NOMO-1 treated with dmso at 0.1 percent for 144 hours (cell line): Measurements from ENCODE around the gene ACTL10.
"Not testable (repeated sequence)": the region's sequence is repeated elsewhere in the genome, so short reads cannot be mapped to it uniquely, and the experiment has no call there.

Experiments
- DNase-seq: peaks from one replicate; lab custom pipeline; 2025; ENCODE audit not compliant: unreplicated experiment; lab: John Stamatoyannopoulos, UW

The ACTL10 gene

DNA sequence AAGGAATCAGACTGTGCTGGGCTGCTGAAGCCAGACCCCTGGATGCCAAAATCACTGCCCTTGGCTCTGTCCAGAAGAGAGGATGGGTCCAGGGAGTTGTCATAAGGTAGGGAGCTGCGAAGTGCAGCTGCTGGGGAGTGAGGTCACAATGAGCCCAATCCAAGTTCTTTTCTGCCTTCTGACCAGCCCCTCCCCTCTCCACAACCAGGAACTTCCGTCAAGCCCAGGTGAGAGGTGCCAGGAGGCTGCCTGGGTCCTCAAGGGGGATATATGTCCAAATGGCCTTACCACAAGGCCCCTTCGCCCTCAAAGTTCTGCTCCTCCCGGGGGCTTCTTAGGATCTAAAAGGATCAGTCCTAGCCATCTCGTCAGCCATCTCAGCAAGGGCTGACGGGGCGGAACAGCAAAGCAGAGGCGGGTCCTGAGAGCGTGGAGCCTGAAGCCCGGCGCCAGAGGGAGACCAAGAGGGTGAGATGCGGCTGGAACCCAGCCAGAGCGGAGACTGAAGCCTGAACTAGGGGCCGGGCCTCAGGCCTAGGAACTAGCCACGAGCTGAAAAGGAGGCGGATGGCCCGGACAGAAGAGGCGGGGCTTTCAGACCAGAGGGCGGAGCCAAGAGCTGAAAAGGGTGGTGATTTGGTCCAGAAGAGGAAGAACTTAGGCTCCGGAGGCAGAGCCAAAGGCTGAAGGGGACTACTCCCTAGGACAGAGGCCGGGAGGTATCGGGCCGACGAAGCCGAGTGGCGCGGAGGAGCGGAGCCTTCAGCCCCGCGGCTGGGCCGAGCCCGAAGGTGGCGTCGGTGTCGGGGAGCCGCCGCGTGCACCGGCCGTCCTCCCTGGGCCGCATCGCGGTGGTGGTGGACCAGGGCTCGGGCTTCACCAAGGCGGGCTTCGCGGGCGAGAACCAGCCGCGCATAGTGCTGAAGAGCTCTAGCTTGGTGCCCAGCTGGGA lies at the start of gene ACTL10:
Gene ACTL10, plus strand, starts transcription at position 651 of the 952 bp plus-strand sequence. CDS start 555 bp downstream, outside the sequence.
- peak; percentile 99 for DNase-seq

DNA sequence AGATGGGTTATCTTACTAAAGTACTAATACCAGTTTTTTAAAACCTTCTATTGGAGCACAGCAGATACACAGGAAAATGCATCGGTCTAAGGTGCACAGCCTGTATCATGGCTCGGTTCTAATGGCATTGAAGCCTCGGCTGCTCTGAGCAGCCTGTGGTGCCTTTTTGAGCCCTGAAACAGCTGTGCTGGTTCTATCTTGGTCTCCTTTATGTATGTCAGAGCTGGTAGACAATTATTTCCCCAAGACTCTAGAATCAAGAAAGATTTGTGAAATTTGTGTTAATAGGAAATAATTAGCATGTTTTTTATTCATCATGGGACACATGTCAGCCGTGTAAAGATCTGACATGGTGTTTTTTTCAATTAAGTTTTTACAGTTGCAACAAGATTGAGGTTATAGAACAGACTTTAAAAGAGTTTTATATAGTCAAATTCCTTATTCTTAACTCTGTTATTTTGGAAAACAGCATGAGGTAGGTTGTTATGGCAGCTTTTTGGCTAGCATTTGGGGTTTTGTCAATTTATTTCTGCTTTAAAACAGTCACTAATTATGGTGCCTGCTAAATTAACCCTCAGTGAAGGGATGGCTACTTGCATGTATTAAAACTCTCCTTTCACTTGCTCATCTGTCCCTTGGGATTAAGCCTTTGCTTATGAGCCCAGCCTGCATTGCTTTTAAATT lies 44.9 kb upstream of the ACTL10 start:
- no peak for DNase-seq

DNA sequence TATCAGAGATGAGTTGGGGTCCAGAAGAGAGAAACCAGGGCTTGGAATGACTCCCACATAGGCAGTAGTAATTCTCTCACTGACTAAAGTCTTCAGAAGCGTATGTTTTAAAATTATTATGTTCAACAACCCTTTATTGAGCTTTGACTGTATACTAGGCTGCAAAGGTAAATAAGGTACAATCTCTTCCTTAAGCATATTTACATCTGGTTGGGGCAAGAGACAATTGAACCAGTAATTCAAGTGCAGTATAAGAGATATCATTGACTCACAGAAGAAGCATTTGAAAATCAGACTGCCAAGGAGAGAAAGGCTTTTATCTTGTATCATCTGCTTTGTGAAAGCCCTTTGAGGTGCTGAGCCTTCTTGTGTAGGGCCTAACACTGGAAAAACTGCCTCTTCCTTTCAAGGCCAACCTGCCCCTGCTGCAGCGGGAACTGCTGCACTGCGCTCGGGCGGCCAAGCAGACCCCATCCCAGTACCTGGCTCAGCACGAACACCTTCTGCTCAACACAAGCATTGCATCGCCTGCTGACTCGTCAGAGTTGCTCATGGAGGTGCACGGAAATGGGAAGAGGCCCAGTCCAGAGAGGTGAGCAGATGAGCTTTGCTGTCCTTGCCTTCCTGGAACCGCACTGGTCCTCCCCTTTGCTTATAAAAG lies 43.9 kb upstream of the ACTL10 start:
- DNase-seq = no peak

DNA sequence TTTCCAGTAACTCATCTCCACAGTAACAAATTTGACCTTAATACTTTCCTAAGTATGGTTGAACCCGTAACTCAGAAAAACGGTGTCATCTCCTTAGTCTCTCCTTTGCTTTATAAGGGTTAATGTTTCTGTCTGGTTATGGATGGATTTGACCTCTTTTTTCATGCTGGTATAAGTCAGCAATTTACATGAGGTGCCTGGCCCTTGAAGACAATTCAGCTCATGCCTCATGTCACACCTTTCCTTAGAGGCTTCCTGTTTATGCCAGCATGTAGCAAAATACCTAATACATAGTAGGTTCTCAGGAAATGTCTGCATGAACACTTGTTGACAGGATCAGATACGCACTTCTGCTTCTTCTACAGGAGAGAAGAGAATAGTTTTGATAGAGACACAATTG lies 42.3 kb upstream of the ACTL10 start:
- DNase-seq = no peak

DNA sequence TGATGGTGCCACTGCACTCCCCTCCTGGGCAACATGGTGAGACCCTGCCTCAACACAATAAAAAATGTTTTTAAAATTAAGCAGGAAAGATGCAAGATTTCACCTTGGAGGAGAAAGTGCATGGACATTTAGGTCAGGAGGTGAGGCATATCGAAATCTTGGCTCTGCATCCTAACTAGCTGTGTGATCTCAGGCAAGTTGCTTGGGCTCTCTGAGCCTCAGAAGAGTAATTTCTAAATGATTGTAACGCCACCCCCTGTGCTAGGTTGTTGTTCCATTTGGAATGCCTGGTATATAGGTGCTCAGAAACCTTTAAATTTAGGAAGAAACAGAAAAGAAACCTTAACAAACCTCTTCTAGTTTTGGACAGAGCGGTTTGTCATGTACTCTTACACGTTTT lies 40.6 kb upstream of the ACTL10 start:
- DNase-seq = no peak

DNA sequence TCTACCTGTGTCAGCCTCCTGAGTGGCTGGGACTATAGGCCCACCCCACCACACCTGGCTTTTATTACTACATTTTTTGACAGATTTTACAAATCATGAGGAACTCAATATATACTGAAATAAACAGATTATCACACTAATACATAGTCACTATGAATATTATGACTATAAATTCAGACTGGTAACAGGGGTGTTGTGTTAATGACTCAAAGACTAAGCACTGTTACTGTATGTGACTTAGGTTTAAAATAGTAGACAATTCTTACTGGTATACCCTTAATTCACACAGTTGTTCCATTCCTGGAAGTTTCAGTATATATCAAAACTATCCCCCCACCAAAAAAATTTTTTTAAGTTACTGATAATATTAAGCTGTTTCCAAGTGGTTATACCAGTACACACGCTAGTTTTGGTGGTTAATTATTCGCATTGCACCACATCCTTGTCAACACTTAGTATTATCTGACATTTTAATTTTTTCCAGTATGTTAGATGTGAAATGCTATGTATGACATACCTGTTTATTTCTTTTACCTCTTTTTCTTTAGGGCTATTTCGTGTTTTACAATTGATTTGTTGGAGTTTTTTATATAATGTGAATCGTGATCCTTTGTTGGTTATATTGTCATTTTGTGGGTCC lies 39.0 kb upstream of the ACTL10 start:
- no peak for DNase-seq

DNA sequence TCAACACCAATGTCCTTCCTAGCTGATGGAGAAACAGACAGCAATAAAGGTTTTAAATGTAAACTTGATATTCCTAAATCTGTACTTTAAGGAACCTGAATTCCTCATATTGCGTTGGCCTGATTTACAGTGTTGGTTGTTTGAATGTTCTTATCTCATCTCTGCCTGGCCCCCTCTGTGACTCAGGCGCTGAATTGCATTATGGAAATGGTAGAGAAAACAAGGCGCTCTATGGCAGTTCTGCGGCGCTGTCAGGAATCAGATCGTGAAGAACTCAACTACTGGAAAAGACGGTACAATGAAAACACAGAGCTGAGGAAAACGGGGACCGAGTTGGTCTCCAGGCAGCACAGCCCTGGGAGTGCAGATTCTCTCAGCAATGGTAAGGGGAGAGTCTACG lies 37.2 kb upstream of the ACTL10 start:
- DNase-seq = no peak

DNA sequence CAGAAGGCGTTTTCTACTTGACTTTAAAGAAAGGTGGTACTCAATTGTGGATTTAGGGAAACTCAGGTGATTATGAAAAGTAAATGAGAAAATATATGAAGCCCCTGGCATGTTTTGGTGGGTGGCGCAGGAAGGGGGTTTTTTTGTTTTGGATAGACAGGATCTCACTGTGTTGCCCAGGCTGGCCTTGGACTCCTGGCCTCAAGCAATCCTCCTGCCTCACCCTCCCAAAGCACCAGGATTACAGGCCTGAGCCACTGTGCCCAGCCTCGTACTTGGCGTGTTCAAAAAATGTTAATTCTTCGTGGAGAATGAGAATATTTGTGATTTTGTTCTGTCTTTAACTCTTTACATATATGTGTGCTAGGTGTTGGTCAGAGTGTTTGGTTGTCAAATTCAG lies 36.8 kb upstream of the ACTL10 start:
- no peak for DNase-seq

DNA sequence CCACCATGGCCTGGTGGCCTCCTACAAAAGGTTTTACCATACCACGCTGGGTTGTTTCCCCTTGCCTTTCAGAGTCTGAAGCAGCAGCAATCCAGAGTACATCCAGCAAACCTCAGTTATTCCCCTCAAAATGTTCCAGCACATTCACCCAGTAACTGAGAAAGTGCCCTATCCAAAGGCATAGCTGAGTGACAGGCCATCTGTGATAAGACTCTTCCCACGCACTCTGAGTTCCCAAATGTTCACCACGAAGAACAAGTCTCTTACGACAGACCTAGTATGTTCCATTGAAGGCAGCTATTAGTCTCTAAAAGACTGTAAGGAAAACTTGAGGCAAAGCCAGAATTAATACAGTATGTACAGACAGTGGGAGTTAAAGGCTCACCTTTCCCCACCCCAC lies 36.2 kb upstream of the ACTL10 start:
- no peak for DNase-seq

DNA sequence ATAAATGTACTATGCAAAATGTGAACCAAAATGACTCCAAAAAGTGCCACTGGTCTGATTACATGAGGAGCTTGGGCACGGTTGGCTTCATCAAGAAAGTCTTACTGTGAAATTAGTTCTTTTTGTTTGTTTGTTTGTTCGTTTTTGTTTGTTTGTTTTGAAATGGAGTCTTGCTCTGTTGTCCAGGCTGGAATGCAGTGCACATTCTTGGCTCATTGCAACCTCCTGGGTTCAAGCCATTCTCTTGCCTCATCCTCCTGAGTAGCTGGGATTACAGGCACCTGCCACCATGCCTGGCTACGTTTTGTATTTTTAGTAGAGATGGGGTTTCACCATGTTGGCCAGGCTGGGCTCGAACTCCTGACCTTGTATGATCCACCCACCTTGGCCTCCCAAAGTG lies 34.8 kb upstream of the ACTL10 start:
- DNase-seq = not testable (repeated sequence)

DNA sequence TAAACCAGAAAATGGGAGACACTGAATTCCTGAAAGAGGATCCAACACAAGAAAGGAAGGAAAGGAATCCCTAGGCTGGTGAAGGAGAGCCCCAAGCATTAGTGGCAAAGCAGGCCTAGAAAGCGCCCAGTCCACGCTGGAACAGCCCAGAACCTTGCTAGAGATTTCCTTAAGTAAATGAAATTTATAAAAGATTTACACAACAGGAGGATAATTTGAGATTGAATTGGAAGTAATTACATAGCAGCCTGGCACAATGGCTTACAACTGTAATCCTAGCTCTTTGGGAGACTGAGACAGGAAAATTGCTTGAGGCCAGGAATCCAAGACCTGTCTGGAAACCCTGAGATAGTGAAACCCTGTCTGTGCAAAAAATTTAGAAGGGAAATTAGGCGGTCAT lies 31.4 kb upstream of the ACTL10 start:
- no peak for DNase-seq

DNA sequence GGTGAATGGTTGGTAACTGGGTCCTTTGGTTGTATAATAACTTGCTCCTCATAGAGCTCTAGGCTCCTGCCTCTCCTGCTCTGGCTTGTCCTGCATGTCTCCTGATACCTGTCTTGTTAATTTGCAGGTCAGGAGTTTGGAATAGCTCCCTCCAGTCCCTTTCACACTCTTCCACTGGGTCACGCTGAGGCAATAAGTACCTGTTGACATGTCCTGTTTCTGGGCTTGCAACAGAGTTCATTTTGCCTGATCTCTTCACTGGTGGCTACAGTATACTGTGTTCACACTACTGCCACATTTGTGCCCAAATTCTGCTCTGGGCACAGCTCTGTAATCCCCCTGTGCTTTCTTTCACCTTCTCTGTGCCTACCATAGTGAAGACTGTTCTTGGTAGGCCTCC lies 30.0 kb upstream of the ACTL10 start:
- no peak for DNase-seq

DNA sequence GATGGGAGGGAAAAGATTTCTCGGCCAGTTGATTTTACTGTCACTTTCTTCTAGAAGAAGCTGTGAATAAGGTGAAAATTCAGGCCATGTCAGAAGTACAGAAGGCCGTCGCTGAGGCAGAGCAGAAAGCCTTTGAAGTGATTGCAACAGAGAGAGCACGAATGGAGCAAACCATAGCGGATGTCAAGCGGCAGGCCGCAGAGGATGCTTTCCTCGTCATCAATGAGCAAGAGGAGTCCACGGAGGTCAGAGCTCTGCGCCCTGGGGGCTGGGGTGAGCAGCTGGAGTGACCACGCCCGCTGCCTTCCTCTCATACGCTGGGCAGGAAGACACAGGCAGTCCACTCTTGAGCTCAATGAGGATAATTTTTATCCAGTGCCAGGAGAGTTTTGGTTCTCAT lies 26.5 kb upstream of the ACTL10 start:
- DNase-seq = no peak

DNA sequence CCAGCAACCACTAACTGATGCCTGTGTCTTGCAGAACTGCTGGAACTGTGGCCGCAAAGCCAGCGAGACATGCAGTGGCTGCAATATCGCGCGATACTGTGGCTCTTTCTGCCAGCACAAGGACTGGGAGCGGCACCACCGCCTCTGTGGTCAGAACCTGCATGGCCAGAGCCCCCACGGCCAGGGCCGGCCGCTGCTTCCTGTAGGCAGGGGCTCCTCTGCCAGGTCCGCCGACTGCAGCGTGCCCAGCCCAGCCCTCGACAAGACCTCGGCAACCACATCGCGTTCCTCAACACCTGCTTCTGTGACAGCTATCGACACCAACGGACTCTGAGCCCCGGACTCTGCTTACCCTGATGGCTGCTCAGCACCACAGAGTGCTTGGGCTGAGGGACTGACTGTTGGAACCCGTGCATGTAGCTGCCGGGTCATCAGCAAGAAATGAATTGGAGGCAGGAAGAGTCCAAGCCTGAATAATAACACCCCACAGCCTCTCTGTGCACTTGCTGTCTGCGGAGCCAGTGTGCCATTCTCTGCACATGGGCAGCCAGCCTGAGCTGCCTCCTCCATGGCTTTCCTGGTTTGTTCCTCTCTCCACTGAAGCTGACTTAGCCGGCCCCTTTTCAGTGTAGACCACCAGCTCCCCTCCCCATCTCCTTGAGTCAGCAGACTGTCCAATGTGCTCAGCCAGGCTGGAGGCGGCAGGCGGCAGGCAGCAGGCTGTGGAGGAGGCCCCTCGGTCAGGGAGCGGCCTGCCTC lies 22.3 kb upstream of the ACTL10 start:
- DNase-seq = no peak

DNA sequence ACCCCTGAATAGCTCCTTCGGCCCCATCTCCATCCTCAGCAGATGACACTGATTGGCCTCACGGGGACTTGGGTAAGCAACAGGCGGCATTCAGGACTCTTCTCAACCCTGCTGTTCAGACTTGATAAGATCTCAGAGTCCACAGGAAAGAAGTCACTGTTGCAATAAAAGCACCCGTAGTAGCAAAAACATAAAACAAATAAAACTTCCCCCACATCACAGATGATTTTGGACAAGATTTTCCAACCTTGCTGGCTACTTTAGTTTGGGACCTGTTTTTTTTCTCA lies 21.7 kb upstream of the ACTL10 start:
- no peak for DNase-seq

DNA sequence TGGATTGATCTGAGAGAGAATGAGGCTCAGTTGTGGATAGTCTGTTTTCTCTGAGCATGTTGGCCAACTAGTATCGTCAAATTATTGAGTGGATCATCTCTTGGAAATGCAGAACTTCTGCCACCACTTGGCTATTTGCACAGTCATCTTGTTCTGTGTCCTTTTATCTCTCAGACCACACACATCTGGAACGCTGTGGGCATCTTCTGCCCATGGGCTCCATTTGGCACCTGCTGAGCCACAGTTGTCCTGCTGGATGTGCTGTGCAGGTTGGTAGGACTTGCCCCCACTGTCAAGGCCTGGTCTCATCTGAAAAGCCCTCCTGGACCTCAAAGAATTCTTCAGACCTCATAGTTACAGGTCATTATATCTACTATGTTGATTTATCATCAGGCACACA lies 21.3 kb upstream of the ACTL10 start:
- DNase-seq = no peak

DNA sequence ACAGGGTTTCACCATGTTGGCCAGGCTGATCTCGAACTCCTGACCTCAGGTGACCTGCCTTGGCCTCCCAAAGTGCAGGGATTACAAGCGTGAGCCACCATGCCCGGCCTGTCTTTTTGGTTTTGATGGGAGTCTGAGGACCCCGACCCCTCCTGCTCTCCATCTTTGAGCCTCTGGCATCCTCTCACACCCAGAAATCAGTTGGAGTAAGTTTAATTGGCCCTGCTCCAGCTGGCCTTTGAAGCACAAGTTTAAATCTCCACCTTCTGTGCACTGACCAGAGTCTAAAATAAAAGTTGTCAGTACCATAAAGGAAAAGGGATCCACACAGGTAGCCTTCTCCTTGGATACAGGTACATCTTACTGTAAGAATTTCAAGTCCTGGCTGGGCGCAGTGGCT lies 20.6 kb upstream of the ACTL10 start:
- DNase-seq = no peak

DNA sequence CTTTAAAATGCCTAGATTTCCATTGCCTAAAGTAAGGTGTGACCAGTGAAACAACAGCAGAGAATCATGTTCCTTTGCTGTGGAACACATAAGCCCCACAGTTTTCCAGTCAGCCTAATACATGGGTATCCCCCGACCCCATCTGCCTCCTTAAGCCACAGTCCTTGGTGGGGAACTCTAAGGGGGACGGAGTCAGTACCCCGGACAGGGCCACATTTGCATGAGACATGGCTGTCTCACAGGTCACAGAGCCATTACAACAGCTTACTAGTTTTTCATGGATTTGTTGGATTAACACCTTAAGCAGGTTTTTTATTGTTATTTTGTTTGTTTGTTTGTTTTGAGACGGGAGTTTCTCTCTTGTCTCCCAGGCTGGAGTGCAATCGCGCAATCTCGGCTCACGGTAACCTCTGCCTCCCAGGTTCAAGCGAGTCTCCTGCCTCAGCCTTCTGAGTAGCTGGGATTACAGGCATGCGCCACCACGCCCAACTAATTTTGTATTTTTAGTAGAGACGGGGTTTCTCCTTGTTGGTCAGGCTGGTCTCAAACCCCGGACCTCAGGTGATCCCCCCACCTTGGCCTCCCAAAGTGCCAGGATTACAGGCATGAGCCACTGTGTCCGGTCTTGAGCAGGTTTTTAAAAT lies 19.7 kb upstream of the ACTL10 start:
- not testable (repeated sequence) for DNase-seq

DNA sequence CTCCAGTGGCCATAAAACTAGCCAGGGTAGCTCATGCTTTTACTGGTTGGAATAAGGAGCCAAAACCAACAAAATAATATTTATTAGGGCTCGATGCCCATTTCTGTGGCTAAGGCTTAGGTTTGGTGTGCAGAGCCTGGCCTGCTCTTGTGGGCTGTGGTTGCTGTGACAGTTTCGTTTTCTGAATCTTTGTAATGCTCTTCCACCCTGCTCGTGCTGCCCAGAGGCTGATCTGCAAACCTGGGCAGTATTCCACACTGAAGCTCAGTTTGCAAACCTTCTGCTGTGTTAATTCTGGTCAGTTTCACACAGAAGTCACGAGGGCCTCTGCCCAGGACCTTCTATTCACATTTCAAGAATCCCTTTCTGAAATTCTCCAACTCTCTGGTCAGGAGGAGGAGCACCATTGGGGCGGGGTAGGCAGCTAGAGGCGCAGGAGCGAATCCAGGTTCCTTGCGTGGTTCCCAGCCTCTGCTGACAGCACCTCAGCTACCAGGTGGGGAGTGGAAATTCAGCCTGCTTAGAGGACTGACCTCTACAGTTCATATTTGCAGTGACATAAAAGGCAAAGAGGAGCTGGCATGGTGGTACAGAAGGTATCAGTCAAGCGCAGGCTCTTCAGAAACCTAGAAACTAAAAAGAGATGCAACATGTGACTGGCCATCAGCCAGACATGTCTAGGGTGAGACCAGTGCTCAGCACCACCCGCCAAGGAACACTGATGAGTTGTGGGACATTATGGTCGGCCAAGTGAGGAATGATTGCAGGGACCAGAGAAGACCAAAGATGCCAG lies 18.9 kb upstream of the ACTL10 start:
- DNase-seq = no peak
